Measurements from ENCODE around the gene ZNF189.

The ZNF189 gene

DNA sequence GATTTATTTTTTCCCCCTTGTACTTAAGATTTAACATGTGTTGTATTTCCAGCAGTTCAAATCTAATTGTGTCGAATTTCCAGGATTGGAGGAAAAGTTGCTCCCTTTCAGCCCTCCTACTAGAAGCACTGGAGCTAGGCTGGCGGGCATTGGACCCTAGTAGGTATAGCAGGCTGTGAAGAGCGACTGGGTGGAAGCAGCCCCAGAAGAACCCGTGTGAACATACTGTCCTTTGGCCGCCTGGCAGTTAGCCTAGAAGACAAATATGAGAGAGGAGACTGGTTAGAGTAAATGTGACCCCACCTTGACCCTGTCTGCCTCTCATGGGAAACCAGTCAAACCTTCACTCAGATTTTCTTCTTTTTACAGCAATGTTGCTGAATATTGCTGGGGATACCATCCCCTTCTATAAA, 23.0 kb downstream of the ZNF189 start:
- no peak for DNase-seq

DNA sequence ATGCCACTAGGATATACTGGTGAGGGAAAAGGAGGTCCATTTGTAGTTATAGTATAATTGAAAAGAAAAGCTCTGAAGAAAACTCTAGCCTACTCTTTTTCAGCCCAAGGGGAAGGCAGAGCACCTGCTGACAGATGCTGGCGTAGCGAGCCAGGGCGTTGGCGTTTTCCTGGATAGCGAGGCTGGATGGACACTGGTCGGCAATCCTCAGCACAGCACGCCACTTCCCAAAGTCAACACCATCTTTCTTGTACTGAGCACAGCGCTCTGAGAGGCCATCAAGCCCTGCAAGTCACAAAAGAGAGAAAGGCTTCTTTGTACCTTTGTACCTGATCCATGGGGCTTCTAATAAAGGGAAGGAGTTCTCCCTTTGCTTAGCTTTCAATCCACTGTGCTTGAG, 28.7 kb downstream of the ZNF189 start:
- DNase-seq = no peak

DNA sequence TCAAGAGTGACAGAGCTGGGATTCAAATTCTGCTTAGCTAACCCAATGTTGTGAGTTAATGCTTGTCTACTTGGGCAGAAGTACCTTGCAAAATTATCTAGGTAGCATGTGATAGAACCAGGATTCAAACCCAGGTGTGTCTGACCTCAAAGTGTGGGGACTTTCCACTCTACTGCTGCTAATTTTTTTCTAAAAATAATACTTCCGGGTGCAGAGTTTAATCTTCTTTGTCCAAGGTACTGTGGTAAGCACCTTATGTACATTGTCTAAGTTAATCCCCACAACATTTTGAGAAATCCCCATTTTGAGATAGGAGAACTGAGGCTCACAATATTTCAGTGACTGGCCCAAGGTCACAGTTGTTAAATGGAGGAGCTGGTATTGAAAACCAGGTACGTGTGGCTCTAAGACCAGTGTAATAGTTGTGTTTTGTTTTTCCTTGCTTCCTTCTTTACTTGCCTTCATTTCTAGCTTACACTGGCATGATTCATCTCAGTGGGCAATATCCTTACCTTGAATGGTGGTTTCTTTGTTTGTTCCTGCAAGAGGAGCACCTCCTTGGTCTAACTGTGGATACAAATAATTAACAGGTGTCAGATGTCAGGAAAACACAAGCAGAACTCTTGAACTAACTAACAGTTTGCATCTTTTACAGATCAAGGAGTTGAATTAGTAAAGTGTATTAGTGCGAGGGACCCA, 29.5 kb downstream of the ZNF189 start:
- no peak for DNase-seq

DNA sequence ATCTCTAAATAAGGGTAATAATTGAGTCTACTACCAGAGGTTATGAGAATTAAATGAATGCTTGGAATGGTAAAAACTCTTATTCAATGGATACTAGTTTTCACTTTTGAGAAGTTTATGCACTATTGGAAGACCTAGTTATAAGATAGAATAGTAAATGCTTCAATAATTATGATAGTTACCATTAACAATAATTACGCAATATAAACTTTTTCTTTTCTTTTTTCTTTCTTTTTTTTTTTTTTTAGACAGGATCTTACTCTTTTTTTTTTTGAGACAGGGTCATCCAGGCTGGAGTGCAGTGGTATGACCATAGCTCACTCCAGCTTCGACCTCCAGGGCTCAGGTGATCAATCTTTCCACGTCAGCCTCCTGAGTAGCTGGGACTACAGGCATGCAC, 30.3 kb downstream of the ZNF189 start:
- DNase-seq = no peak

DNA sequence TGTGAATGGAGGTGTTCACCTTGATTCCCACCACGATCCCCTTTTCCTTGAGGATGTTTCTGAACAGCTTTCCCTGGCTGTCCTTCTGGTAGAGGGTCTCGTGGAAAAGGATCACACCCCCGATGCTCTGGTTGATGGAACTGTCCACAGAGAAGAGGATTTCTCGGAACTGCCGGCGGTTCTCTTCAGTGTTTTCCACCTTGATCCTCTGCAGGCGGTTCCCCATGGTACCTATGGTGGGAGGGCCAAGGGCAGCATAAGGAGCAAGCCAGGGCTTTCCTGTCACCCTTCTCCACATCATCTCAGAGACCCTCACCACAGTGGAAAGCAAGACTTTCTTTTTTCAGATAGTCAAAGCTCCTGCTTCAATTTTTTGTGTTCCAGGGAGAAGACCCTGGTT, 31.1 kb downstream of the ZNF189 start:
- no peak for DNase-seq

- DNase-seq = no peak
Observed at GRCh38 chr9:101432171-101432570, 33.5 kb downstream of the ZNF189 start.

DNA sequence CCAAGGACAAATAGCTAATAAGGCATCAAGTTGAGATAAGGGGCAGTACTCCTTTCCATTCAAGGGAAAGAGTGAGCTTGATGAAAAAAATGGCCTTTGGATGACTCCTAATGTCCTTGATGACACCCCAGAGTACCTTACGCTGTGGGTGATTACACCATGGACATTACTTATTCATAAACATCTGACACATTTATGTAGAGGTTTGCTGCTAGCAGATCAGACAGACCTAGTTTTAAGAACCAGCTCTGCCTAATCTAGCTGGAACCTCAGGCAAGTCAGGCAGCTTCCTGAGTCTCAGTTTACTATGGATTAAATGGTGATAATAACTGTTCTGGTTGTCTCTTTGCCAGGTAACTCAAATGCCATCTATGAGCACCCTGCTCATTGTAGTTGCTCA, 34.1 kb downstream of the ZNF189 start:
- DNase-seq = no peak

- no peak for DNase-seq
Observed at GRCh38 chr9:101433229-101433628, 34.6 kb downstream of the ZNF189 start.

DNA sequence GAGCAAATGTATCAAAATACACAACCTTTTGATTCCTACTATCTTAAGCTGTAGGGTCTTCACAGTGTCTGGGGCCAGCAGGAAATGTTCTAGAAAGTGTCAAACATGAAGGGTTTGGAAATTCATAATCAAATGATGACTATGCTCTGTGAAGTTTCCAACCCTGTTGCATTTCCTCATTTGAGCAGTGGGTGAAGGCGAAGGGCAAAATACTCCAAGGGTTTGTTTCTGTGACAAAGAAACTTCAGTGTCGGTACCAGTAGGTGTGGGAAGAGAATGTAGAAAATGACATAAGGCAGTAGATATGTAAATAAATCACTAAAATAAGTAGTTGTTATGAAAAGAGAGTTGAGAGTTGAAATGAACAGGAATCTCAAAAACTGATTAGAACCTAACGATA, 36.3 kb downstream of the ZNF189 start:
- no peak for DNase-seq

- DNase-seq = no peak
Observed at GRCh38 chr9:101435601-101436079, 37.0 kb downstream of the ZNF189 start, which contains the start of gene ALDOB. Gene ALDOB, minus strand, starts transcription at chr9:101435774. Its CDS starts 4,887 bp downstream, at chr9:101430887.

- no peak for DNase-seq
Observed at GRCh38 chr9:101437806-101438232, 39.2 kb downstream of the ZNF189 start.

GRCh38 chr9:101438523-101438922, 39.9 kb downstream of the ZNF189 start:
- DNase-seq = no peak

GRCh38 chr9:101440714-101441230, 42.1 kb downstream of the ZNF189 start:
- no peak for DNase-seq

DNA sequence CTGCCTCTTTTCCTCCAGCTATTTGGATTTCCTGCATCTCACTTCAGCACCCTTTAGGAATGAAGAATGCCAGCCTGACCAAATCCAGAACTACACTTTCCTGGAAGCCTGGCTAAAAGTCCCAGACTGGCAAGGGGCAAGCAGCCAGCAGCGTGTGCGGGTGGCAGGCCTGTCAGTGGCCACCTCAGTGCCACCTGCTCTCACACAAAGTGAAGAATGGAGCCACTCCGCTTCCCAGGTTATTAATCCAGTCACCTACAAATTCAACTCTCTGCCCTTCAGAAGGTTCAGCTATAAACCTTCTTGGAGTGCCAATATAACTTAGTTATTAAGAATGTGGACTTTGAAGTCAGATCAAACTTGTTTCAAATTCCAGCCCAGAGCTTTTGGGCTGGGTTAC, 43.7 kb downstream of the ZNF189 start:
- DNase-seq = no peak

DNA sequence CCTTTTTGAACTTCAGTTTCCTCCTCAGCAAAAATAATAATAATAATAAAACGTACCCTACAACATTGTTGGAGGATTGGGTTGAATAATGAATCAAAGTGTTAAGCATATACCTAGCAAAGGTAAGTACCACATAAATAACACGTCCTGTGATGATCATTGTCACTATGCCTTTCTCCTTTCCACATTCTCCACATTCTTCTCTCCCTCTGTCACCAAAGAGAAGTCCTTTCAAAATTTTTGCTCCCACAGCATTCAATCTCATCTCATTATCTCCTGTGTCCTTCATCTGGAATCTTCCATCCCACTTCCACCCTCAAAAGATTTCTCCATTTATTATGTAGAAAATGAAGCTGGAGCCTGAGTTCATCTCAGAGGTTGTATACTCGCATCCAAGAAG, 44.1 kb downstream of the ZNF189 start:
- no peak for DNase-seq

DNA sequence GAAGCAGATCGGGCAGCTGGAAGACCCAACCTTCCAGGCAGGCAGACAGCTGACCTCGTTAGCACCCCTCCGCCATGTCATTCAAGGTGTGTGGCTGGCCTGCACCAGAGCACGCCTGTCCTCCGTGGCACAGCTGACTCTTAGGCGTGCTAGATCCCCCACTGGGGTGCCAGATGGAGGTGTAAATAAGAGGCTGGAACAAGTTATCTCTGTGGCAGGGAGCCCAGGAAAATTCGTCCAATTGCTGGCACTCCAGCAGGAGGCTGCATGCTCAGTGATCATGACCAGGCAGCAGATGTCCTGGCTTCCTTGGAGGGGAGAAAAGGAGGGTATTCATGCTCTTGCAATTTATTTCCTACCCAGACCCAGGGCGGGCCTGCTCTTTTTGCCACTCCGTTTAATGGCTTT, 44.7 kb downstream of the ZNF189 start:
- no peak for DNase-seq

DNA sequence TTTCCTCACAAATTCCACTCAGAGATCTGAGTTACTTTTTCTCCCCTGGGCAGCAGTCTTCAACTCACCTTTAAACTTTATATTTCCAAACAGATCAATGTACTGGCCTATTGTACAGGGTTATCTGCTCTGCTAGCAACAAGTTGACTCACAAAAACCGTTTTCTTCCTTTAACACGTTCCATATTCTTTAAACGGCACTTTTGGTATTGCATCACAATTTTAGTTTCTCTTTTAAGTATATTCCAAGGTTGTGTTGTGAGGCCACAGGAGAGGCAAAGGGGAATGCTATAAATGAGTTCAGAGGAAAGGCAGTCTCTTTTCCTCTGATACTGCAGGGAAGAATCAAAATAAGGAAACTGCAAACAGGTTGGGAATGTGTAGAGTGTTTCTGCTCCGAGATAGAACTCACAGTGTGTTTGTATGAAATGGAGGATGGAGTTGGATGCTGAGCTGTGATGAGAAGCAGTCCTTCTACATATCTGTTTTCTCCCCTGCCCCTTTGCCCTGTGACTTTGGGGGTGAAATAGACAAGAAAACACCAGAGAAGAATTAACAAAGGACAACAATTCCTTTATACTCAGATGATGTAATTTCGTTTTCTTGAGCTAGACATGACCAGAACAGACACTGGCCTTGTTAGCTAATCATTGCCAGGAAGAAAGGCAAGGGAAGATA, 46.8 kb downstream of the ZNF189 start:
- DNase-seq = no peak

DNA sequence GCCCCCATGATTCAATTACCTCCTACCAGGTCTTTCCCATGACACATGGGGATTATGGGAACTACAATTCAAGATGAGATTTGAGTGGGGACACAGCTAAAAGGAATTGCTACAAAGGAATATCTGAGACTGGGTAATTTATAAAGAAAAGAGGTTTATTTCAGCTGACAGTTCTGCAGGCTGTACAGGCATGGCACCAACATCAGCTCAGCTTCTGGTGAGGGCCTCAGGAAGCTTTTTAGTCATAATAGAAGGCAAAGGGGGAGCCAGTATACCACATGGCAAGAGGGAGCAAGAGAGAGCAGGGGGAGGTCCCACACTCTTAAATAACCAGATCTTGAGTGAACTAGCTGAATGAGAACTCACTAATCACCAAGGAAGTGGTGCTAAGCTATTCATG, 48.1 kb downstream of the ZNF189 start:
- no peak for DNase-seq

DNA sequence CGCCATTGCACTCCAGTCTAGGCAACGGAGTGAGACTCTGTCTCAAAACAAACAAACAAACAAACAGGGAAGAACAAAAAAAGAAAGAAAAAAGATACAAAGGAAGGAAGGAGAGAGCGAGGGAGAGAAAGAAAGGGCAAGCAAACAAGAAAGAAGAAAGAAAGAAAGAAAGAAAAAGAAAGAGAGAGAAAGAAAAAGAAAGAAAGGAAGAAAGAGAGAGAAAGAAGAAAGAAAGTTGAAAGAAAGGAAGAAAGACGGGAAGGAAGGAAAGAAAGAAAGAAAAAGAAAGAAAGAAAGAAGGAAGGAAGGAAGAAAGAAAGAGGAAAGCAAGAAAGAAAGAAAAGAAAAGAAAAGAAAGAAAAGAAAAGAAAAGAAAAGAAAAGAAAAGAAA, 50.0 kb downstream of the ZNF189 start:
- no peak for DNase-seq

DNA sequence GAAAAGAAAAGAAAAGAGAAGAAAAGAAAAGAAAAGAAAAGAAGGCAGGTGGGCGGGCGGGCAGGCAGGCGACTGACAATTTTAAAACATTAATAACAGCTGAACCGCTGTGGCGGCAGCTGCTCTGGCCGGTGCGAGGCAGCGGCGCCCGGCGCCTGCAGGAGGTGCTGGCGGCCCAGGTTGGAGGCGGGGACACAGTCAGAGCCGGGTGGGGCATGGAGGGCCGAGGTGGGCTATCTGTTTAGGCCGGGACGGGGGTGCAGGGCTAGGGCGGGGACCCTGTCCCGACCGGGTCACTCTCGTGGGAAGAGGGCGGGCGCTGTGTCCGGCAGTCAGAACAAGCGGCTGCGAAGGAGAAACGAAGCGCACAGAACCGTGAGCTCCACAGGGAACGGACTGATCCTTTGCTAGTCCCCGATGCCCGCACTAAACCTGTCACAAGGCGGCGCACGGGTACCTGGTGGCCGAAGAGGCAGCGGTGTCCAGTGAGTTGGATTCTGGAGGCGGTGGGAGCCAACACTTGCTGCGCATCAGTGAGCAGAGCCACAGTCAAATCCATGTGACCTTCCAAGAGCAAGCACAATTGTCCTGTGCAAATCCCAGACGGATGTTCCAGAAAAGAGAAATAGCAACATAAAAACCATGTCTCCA, 50.5 kb downstream of the ZNF189 start:
- DNase-seq = peak; percentile 36

GRCh38 chr9:101450931-101451330, 52.3 kb downstream of the ZNF189 start:
- no peak for DNase-seq

DNA sequence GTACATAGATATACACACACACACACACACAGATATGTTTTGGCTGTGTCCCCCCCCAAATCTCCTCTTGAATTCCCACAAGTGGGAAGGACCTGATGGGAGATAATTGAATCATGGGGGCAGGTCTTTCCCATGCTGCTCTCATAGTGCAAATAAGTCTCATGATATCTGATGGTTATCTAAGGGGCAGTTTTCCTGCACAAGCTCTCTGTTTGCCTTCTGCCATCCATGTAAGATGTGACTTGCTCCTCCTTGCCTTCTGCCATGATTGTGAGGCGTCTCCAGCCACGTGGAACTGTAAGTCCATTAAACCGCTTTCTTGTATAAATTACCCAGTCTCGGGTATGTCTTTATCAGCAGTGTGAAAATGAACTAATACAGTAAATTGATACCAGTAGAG, 52.8 kb downstream of the ZNF189 start:
- DNase-seq = no peak

- no peak for DNase-seq
Observed at GRCh38 chr9:101453776-101454570, 55.3 kb downstream of the ZNF189 start.

All from DMS79 treated with DMSO at 0.1 percent for 48 hours (cell line).